ENCODE data around the gene TOMM20.
A peak's percentile ranks its signal among the peaks of the same experiment; 100 is the strongest.
"Not testable (repeated sequence)": the region's sequence is repeated elsewhere in the genome, so short reads cannot be mapped to it uniquely, and the experiment has no call there.

The TOMM20 gene

GRCh38 chr1:235161685-235162327 is 33.2 kb upstream of the TOMM20 start:
- Histone ChIP-seq H3K27me3 (ENCODE audit: insufficient read depth, poor library complexity, severe bottlenecking) (no peaks in the 10 kb centered on the region), H3K4me1 (ENCODE audit: insufficient read depth, poor library complexity, severe bottlenecking) (peaks cover 3% of the 10 kb centered on the region), H3K4me3 (ENCODE audit: severe bottlenecking) (peak overlapping the region; percentile 71), H3K27ac (ENCODE audit: poor library complexity, severe bottlenecking) (peak overlapping the region; percentile 59), H3K36me3 (ENCODE audit: low read depth) (peaks cover 34% of the 10 kb centered on the region), H3K9me3 (ENCODE audit: severe bottlenecking) (no peaks in the 10 kb centered on the region)
- DNase-seq (ENCODE audit: low spot score): no peak
- TF ChIP-seq, protein P1, sequence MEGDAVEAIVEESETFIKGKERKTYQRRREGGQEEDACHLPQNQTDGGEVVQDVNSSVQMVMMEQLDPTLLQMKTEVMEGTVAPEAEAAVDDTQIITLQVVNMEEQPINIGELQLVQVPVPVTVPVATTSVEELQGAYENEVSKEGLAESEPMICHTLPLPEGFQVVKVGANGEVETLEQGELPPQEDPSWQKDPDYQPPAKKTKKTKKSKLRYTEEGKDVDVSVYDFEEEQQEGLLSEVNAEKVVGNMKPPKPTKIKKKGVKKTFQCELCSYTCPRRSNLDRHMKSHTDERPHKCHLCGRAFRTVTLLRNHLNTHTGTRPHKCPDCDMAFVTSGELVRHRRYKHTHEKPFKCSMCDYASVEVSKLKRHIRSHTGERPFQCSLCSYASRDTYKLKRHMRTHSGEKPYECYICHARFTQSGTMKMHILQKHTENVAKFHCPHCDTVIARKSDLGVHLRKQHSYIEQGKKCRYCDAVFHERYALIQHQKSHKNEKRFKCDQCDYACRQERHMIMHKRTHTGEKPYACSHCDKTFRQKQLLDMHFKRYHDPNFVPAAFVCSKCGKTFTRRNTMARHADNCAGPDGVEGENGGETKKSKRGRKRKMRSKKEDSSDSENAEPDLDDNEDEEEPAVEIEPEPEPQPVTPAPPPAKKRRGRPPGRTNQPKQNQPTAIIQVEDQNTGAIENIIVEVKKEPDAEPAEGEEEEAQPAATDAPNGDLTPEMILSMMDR (IDR thresholded peaks at IDR 0.05; ENCODE audit: poor library complexity, severe bottlenecking): no peak
- ATAC-seq (ENCODE audit: low read depth): peak; percentile 17; the same call in 1 of the 3 replicates

- Histone ChIP-seq H3K27ac (ENCODE audit: poor library complexity, severe bottlenecking) (peak within 1 kb of the TSS; percentile 59), H3K4me1 (ENCODE audit: insufficient read depth, poor library complexity, severe bottlenecking) (peaks cover 3% of the 10 kb centered on the region), H3K36me3 (ENCODE audit: low read depth) (peaks cover 41% of the 10 kb centered on the region), H3K27me3 (ENCODE audit: insufficient read depth, poor library complexity, severe bottlenecking) (no peaks in the 10 kb centered on the region), H3K9me3 (ENCODE audit: severe bottlenecking) (no peaks in the 10 kb centered on the region), H3K4me3 (ENCODE audit: severe bottlenecking) (peak within 1 kb of the TSS; percentile 71)
- ATAC-seq (ENCODE audit: low read depth) (peak; percentile 89), DNase-seq (ENCODE audit: low spot score) (peak; percentile 77)
- TF ChIP-seq, protein P1 (IDR thresholded peaks at IDR 0.05; ENCODE audit: poor library complexity, severe bottlenecking): no peak
Observed at GRCh38 chr1:235160957-235161684, 32.5 kb upstream of the TOMM20 start, which contains the start of gene RBM34. RBM34 (minus strand) TSS chr1:235161250; CDS start chr1:235161226, 24 bp downstream.

- DNase-seq (ENCODE audit: low spot score) (no peak), ATAC-seq (ENCODE audit: low read depth) (peak; percentile 47; the same call in 2 of the 3 replicates)
- Histone ChIP-seq H3K4me1 (ENCODE audit: insufficient read depth, poor library complexity, severe bottlenecking) (peaks cover 3% of the 10 kb centered on the region), H3K27ac (ENCODE audit: poor library complexity, severe bottlenecking) (peak overlapping the region; percentile 59), H3K36me3 (ENCODE audit: low read depth) (peaks cover 43% of the 10 kb centered on the region), H3K4me3 (ENCODE audit: severe bottlenecking) (peak overlapping the region; percentile 71), H3K27me3 (ENCODE audit: insufficient read depth, poor library complexity, severe bottlenecking) (no peaks in the 10 kb centered on the region), H3K9me3 (ENCODE audit: severe bottlenecking) (no peaks in the 10 kb centered on the region)
- TF ChIP-seq, protein P1 (IDR thresholded peaks at IDR 0.05; ENCODE audit: poor library complexity, severe bottlenecking): no peak
Observed at GRCh38 chr1:235160383-235160956, 31.8 kb upstream of the TOMM20 start.

GRCh38 chr1:235159930-235160329 is 31.3 kb upstream of the TOMM20 start:
- peaks cover 45% of the 10 kb centered on the region for H3K36me3 ChIP-seq (ENCODE audit: low read depth)
- peak overlapping the region; percentile 71 for H3K4me3 ChIP-seq (ENCODE audit: severe bottlenecking)
- not testable (repeated sequence) for ATAC-seq (ENCODE audit: low read depth)

DNA sequence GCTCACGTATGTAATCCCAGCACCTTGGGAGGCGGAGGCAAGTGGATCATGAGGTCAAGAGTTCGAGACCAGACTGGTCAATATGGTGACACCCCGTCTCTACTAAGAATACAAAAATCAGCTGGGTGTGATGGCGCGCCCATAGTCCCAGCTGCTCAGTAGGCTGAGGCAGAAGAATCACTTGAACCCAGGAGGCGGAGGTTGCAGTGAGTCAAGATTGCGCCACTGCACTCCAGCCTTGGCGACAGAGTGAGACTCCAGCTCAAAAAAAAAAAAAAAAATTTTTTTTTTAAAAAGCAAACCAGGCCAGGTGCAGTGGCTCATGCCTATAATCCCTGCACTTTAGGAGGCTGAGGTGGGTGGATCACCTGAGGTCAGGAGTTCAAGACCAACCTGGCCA is 30.6 kb upstream of the TOMM20 start:
- ATAC-seq (ENCODE audit: low read depth): not testable (repeated sequence)

More at GRCh38 chr1:235159930-235160329, 31.3 kb upstream of the TOMM20 start:
- not testable (repeated sequence) for H3K27me3 ChIP-seq (ENCODE audit: insufficient read depth, poor library complexity, severe bottlenecking); H3K9me3 ChIP-seq (ENCODE audit: severe bottlenecking); H3K4me1 ChIP-seq (ENCODE audit: insufficient read depth, poor library complexity, severe bottlenecking); H3K27ac ChIP-seq (ENCODE audit: poor library complexity, severe bottlenecking); DNase-seq (ENCODE audit: low spot score)

More for the DNA sequence above, 30.6 kb upstream of the TOMM20 start:
- peaks cover 51% of the 10 kb centered on the region for H3K36me3 ChIP-seq (ENCODE audit: low read depth)
- not testable (repeated sequence) for H3K27me3 ChIP-seq (ENCODE audit: insufficient read depth, poor library complexity, severe bottlenecking); H3K27ac ChIP-seq (ENCODE audit: poor library complexity, severe bottlenecking); DNase-seq (ENCODE audit: low spot score); H3K4me1 ChIP-seq (ENCODE audit: insufficient read depth, poor library complexity, severe bottlenecking); H3K9me3 ChIP-seq (ENCODE audit: severe bottlenecking); H3K4me3 ChIP-seq (ENCODE audit: severe bottlenecking)

All from RWPE2 (cell line).